HepG2 (cell line): ENCODE data around the gene FAM216A. TPM values are rescaled to one million over a fixed set of nuclear protein-coding genes. Genes with fewer than 3 reads are reported as not detected.

Source experiments
- ADNP ChIP-seq: sonication (generic); formaldehyde crosslinking; IDR thresholded peaks from 2 replicates; pipeline ENCODE4 v1.4.0; 2020; ENCODE audit warnings: missing genetic modification reagents
- ISX ChIP-seq: sonication (generic); formaldehyde crosslinking; conservative IDR thresholded peaks from 2 replicates; pipeline ENCODE4 v1.5.0; 2020; ENCODE audit warnings: missing genetic modification reagents
- JUNB ChIP-seq: sonication (generic); formaldehyde crosslinking; IDR thresholded peaks from 2 replicates; pipeline ENCODE4 v1.8.0; 2022; ENCODE audit warnings: missing genetic modification reagents, mild to moderate bottlenecking, borderline replicate concordance
- KLF9 ChIP-seq: IDR thresholded peaks from 2 replicates; pipeline ENCODE4 v1.6.1; 2016; ENCODE audit warnings: low read depth
- MAF1 ChIP-seq: sonication (generic); formaldehyde crosslinking; IDR thresholded peaks from 2 replicates; pipeline ENCODE4 v1.5.0; 2020; ENCODE audit warnings: missing genetic modification reagents, borderline replicate concordance
- MEIS1 ChIP-seq: sonication (generic); formaldehyde crosslinking; IDR thresholded peaks from 2 replicates; pipeline ENCODE4 v1.9.0; 2021; ENCODE audit warnings: mild to moderate bottlenecking, missing genetic modification reagents, moderate library complexity, borderline replicate concordance
- NFYB ChIP-seq: sonication (generic); formaldehyde crosslinking; IDR thresholded peaks from 2 replicates; pipeline ENCODE4 v1.4.0; 2020; ENCODE audit warnings: missing genetic modification reagents
- PITX1 ChIP-seq: sonication (generic); formaldehyde crosslinking; IDR thresholded peaks from 2 replicates; pipeline ENCODE4 v1.5.1; 2020; ENCODE audit warnings: mild to moderate bottlenecking, missing genetic modification reagents
- RBM39 ChIP-seq: fragments of 200-400 bp; formaldehyde crosslinking; IDR thresholded peaks from one replicate; pipeline ENCODE4 v1.6.1; 2018; ENCODE audit warnings: antibody characterized with exemption, mild to moderate bottlenecking, low read depth, low read length; ENCODE audit not compliant: poor library complexity, severe bottlenecking
- SKI ChIP-seq: fragments of 450-650 bp; IDR thresholded peaks from one replicate; pipeline ENCODE4 v1.6.1; 2018; ENCODE audit warnings: mild to moderate bottlenecking; ENCODE audit not compliant: partially characterized antibody
- SMYD3 ChIP-seq: sonication (generic); formaldehyde crosslinking; IDR thresholded peaks from 2 replicates; pipeline ENCODE4 v1.8.1; 2023; ENCODE audit warnings: mild to moderate bottlenecking, missing genetic modification reagents
- ZNF549 ChIP-seq: sonication (generic); formaldehyde crosslinking; IDR thresholded peaks from 2 replicates; pipeline ENCODE4 v1.5.0; 2020; ENCODE audit warnings: missing genetic modification reagents
- ZSCAN29 ChIP-seq: sonication (generic); formaldehyde crosslinking; conservative IDR thresholded peaks from 2 replicates; pipeline ENCODE4 v1.4.0; 2020; ENCODE audit warnings: mild to moderate bottlenecking, missing genetic modification reagents
- polyA plus RNA-seq, 8 experiments: library from polyadenylated mRNA; depleted of rRNA in 3 of 8; stranded (reverse) in 7 of 8; unstranded in 1 of 8; fragments of >200 nt; fragmentation: Illumina TruSeq in 4 of 8; extraction: Trizol in 4 of 8; gene quantifications; 2 replicates each; pipeline versions ENCODE4 v1.2.1 to v1.2.3, GENCODE V29; 2011 to 2016; ENCODE audit warnings: low read depth in 4 of 8, missing spikeins in 1 of 8, mixed read lengths in 1 of 8; ENCODE audit not compliant: insufficient read depth in 1 of 8
- total RNA-seq, 5 experiments: library from RNA; depleted of rRNA; stranded (reverse); fragments of >200 nt; fragmentation: Illumina TruSeq; extraction: Trizol; gene quantifications; 2 replicates each; pipeline ENCODE4 v1.2.3, GENCODE V29; 2016; ENCODE audit warnings: low read depth in 1 of 5
- TF ChIP-seq, protein P1 (sequence below): sonication (generic); formaldehyde crosslinking; IDR thresholded peaks from 2 replicates; pipeline ENCODE4 v1.8.0; 2022; ENCODE audit warnings: low read depth, missing genetic modification reagents
- TF ChIP-seq, protein P2 (sequence below): sonication (generic); formaldehyde crosslinking; IDR thresholded peaks from 2 replicates; pipeline ENCODE4 v1.8.1; 2023; ENCODE audit warnings: mild to moderate bottlenecking, missing genetic modification reagents
- TF ChIP-seq, protein P3 (sequence below): sonication (generic); formaldehyde crosslinking; IDR thresholded peaks from 2 replicates; pipeline ENCODE4 v1.4.0; 2020; ENCODE audit warnings: missing genetic modification reagents, borderline replicate concordance
- TF ChIP-seq, protein P4 (sequence below): sonication (generic); formaldehyde crosslinking; IDR thresholded peaks from 2 replicates; pipeline ENCODE4 v1.5.0; 2020; ENCODE audit warnings: missing genetic modification reagents, mild to moderate bottlenecking, borderline replicate concordance
- TF ChIP-seq, protein P5 (sequence below): sonication (generic); formaldehyde crosslinking; IDR thresholded peaks from 2 replicates; pipeline ENCODE4 v1.4.0; 2020; ENCODE audit warnings: low read depth, missing genetic modification reagents

Gene FAM216A
- total and polyA plus RNA-seq, 2 of the 13 experiments (the other 11 are each of a cell fraction or from before 2014, with no cell fraction given) = 20.3 to 31.2 TPM

DNA sequence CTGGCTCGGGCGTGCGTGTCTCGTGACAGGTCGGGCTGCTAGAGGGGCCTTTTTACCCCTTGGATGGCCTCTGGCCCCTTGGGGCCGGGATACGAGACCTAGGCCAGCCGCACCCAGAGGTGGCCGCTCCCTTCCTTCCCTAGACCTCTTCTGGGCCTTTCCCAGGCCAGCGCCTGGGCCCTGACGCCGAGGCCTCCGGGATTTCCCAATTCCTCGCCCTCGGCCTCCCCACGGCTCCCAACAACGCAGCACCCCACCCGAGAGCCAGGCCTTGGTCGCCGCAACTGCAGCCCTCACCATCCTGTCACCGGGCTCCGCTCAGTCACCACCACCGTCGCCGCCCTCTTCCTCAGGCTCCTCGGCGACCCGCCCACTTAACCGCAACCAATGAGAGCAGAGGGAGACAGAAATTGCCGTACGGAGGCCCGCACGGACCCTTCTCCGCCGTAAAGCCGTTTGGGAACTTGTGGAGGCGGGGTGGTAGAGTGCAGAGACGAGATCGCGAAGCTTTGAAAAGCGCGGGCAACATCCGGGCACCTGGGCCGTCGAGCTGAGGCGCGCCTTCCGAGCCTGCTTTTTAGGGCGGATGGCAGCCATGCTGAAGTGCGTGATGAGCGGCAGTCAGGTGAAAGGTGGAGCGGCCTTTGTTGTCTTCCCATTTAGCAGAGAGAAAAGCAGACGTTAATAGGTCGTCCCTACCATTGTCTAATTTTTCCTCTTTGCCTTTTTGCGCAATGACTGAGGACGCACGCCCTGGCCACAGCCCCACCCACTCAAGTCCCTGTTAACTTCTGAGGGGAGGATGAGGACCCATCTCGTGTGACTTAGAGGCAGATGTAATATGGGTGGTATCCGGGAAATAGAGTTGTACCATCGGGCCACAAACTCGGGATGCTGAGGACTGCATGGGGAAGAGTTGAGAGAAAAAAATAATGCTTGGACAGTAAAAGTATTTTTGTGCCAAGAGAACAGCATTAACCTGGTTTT is 33.4 kb downstream of the FAM216A start, which contains the start of the genes RAD9B and VPS29 (continued):
- TF ChIP-seq, protein P1, sequence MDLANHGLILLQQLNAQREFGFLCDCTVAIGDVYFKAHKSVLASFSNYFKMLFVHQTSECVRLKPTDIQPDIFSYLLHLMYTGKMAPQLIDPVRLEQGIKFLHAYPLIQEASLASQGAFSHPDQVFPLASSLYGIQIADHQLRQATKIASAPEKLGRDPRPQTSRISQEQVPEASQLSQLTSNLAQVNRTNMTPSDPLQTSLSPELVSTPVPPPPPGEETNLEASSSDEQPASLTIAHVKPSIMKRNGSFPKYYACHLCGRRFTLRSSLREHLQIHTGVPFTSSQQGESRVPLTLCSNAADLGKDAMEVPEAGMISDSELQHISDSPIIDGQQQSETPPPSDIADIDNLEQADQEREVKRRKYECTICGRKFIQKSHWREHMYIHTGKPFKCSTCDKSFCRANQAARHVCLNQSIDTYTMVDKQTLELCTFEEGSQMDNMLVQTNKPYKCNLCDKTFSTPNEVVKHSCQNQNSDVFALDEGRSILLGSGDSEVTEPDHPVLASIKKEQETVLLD (CRISPR knock-in tag) = peak; percentile 89
- peak; percentile 97 for TF ChIP-seq KLF9
- TF ChIP-seq, protein P2, sequence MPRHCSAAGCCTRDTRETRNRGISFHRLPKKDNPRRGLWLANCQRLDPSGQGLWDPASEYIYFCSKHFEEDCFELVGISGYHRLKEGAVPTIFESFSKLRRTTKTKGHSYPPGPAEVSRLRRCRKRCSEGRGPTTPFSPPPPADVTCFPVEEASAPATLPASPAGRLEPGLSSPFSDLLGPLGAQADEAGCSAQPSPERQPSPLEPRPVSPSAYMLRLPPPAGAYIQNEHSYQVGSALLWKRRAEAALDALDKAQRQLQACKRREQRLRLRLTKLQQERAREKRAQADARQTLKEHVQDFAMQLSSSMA = no peak; the same call in 1 of the 2 replicates
- TF ChIP-seq ZSCAN29 (CRISPR knock-in tag) = peak; percentile 51; the same call in 1 of the 2 replicates
- TF ChIP-seq MEIS1 (CRISPR knock-in tag) = peak; percentile 82; the same call in 1 of the 2 replicates
- TF ChIP-seq ZNF549 (CRISPR knock-in tag) = no peak
- TF ChIP-seq, protein P3, sequence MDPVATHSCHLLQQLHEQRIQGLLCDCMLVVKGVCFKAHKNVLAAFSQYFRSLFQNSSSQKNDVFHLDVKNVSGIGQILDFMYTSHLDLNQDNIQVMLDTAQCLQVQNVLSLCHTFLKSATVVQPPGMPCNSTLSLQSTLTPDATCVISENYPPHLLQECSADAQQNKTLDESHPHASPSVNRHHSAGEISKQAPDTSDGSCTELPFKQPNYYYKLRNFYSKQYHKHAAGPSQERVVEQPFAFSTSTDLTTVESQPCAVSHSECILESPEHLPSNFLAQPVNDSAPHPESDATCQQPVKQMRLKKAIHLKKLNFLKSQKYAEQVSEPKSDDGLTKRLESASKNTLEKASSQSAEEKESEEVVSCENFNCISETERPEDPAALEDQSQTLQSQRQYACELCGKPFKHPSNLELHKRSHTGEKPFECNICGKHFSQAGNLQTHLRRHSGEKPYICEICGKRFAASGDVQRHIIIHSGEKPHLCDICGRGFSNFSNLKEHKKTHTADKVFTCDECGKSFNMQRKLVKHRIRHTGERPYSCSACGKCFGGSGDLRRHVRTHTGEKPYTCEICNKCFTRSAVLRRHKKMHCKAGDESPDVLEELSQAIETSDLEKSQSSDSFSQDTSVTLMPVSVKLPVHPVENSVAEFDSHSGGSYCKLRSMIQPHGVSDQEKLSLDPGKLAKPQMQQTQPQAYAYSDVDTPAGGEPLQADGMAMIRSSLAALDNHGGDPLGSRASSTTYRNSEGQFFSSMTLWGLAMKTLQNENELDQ (CRISPR knock-in tag) = no peak; the same call in 1 of the 2 replicates
- TF ChIP-seq SMYD3 (CRISPR knock-in tag) = peak; percentile 94
- TF ChIP-seq JUNB (CRISPR knock-in tag) = peak; percentile 88
- peak; percentile 93; the same call in 1 of the 2 replicates for TF ChIP-seq ISX (CRISPR knock-in tag)
- TF ChIP-seq NFYB (CRISPR knock-in tag) = peak; percentile 94
- peak; percentile 65 for TF ChIP-seq RBM39
- TF ChIP-seq, protein P4, sequence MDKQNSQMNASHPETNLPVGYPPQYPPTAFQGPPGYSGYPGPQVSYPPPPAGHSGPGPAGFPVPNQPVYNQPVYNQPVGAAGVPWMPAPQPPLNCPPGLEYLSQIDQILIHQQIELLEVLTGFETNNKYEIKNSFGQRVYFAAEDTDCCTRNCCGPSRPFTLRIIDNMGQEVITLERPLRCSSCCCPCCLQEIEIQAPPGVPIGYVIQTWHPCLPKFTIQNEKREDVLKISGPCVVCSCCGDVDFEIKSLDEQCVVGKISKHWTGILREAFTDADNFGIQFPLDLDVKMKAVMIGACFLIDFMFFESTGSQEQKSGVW (CRISPR knock-in tag) = 0 out of 2 replicates have a peak, but pooled peaks have one; percentile 59
- TF ChIP-seq MAF1 (CRISPR knock-in tag) = peak; percentile 89; the same call in 1 of the 2 replicates
- TF ChIP-seq, protein P5, sequence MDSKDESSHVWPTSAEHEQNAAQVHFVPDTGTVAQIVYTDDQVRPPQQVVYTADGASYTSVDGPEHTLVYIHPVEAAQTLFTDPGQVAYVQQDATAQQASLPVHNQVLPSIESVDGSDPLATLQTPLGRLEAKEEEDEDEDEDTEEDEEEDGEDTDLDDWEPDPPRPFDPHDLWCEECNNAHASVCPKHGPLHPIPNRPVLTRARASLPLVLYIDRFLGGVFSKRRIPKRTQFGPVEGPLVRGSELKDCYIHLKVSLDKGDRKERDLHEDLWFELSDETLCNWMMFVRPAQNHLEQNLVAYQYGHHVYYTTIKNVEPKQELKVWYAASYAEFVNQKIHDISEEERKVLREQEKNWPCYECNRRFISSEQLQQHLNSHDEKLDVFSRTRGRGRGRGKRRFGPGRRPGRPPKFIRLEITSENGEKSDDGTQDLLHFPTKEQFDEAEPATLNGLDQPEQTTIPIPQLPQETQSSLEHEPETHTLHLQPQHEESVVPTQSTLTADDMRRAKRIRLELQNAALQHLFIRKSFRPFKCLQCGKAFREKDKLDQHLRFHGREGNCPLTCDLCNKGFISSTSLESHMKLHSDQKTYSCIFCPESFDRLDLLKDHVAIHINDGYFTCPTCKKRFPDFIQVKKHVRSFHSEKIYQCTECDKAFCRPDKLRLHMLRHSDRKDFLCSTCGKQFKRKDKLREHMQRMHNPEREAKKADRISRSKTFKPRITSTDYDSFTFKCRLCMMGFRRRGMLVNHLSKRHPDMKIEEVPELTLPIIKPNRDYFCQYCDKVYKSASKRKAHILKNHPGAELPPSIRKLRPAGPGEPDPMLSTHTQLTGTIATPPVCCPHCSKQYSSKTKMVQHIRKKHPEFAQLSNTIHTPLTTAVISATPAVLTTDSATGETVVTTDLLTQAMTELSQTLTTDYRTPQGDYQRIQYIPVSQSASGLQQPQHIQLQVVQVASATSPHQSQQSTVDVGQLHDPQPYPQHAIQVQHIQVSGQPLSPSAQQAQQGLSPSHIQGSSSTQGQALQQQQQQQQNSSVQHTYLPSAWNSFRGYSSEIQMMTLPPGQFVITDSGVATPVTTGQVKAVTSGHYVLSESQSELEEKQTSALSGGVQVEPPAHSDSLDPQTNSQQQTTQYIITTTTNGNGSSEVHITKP = peak; percentile 48; the same call in 1 of the 2 replicates
- TF ChIP-seq SKI = no peak
- no peak for TF ChIP-seq ADNP
- peak; percentile 77 for TF ChIP-seq PITX1 (CRISPR knock-in tag)
